Activated T-helper 1 cell treated with anti-CD3 and anti-CD28 coated beads, Interleukin-12 subunit alpha, Interleukin-12 subunit beta, Interleukin-2, Interleukin-4 antibody, amounts not matched to agents 30 ng/mL and 10 ng/mL and 1 ng/mL, durations not matched to agents 14 hours and 24 hours and 36 hours (primary cell): ENCODE data around the gene CASQ1. TPM values are rescaled to one million over a fixed set of nuclear protein-coding genes. Genes with fewer than 3 reads are reported as not detected.

ENCODE experiments used
- DNase-seq: peaks from one replicate; pipeline ENCODE4 v3.0.0; 2021; ENCODE audit warnings: low spot score
- H3K27ac Mint-ChIP-seq: one replicate; pipeline ENCODE4 v1.8.0; 2021; ENCODE audit warnings: mild to moderate bottlenecking, mixed read lengths
- H3K27me3 Mint-ChIP-seq: one replicate; pipeline ENCODE4 v1.8.0; 2022; ENCODE audit warnings: mild to moderate bottlenecking, moderate library complexity, mixed read lengths; ENCODE audit not compliant: insufficient read depth
- H3K36me3 Mint-ChIP-seq: one replicate; pipeline ENCODE4 v1.8.0; 2021; ENCODE audit warnings: low read depth, mixed read lengths
- H3K4me1 Mint-ChIP-seq: one replicate; pipeline ENCODE4 v1.8.0; 2021; ENCODE audit warnings: low read depth, mixed read lengths
- H3K4me3 Mint-ChIP-seq: one replicate; pipeline ENCODE4 v1.8.0; 2021; ENCODE audit warnings: mild to moderate bottlenecking, moderate library complexity, mixed read lengths
- H3K9me3 Mint-ChIP-seq: one replicate; pipeline ENCODE4 v1.8.0; 2021; ENCODE audit warnings: mixed read lengths
- intact Hi-C: fragments of 100-400 bp; cut with micrococcal nuclease; formaldehyde crosslinking; loops from one replicate; pipeline ENCODE4 v1.15.1; 2024
- total RNA-seq: library from RNA; stranded (reverse); gene quantifications from 2 replicates; pipeline ENCODE4 v1.2.3, GENCODE V29; 2022

The CASQ1 gene
- total RNA-seq, 1 donor from 2014 or later: not detected

DNA sequence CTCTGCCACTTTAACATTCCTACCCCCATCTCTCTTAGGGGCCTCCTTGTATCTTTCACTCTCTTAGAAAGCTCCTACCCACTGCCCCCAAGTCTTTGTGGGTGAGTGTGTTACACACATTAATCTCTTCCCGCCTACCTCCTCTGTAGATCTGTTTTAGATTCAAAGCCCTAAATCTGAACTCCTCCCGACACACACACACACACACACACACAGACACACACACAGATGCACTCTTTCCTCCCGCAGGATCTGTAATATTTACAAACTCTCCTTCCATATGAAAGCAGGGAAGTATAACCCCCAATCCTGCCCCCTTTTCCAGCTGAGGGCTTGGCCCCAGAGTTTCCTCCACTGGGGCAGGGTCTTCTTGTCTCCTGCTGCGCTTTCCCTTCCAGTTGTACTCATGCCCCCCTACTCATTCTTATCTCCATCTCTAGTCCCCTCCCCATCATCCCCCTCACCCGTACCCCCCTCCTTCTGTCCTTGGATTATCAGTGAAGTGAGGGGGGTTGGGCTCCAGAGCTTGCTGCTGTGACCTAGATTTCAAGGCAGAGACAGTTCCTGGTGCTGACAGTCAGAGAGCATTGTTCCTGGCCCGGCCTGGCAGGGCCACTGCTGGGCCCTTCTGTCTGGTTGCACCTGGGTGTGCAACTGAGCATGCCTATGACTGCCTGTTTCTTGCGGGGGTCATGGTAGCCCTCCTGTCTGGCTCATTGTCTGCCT is 19.1 kb downstream of the CASQ1 start:
- intact Hi-C loops: no loop called here
- Mint-ChIP-seq H3K9me3 (no peaks in the 10 kb centered on the region), H3K27ac (peak overlapping the region; percentile 14), H3K27me3 (no peaks in the 10 kb centered on the region), H3K36me3 (peaks cover 42% of the 10 kb centered on the region), H3K4me1 (peaks cover 41% of the 10 kb centered on the region), H3K4me3 (no peak overlapping the region)
- DNase-seq: no peak

DNA sequence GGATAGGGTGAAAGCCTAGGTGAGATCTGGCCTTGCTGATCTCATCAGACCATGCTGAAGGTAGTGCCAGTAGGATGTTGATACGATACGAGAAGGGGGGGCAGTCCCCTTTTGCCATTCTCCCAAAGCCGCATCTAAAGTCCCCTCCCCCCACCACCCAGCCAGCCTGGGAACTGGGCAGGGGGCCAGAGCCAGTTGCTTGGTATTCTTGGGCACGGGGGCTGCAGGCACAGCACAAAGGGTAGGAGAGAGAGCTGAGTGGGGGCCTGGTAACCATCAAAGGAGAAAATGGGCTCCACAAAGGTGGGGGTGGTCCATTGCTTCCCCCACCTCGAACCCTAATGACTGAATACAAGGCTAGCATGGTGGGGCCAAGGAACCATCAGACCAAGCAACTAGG is 20.2 kb downstream of the CASQ1 start:
- H3K4me3 Mint-ChIP-seq: no peak overlapping the region
- no peak for DNase-seq
- no peaks in the 10 kb centered on the region for H3K27me3 Mint-ChIP-seq
- peaks cover 51% of the 10 kb centered on the region for H3K36me3 Mint-ChIP-seq
- peaks cover 38% of the 10 kb centered on the region for H3K4me1 Mint-ChIP-seq
- no peaks in the 10 kb centered on the region for H3K9me3 Mint-ChIP-seq
- no peak overlapping the region for H3K27ac Mint-ChIP-seq
- intact Hi-C loops: no loop called here

DNA sequence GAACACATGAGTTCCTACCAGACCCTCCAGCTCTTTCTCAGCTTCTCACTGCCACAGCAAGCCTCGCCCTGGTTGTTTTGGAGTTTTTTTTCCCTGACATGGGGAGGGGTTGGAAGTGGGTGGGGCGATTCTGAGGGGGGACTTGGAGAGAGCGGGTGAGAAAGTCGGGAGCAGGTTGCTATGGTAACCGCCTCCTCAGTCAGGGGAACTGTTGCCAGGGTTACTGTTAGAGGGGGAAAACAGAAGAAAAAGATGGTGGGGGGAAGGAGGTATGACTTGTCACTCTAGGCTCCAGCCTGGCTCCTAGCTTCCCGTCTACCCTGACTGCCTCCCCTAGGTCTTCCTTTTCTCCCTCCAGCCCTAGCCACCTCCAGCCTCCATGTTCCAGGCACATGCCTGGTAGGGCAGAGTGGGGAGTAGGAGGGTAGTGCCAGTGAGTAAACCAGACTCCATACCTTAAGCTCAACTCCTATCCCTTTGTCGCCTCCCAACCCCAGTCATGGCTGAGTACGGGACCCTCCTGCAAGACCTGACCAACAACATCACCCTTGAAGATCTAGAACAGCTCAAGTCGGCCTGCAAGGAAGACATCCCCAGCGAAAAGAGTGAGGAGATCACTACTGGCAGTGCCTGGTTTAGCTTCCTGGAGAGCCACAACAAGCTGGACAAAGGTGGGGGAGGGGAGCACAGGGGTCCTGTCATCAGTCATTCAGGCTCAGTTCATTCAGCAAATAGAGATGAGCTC is 20.8 kb downstream of the CASQ1 start:
- no peaks in the 10 kb centered on the region for H3K27me3 Mint-ChIP-seq
- H3K9me3 Mint-ChIP-seq: no peaks in the 10 kb centered on the region
- no peak overlapping the region for H3K4me3 Mint-ChIP-seq
- intact Hi-C loops: no loop called here
- no peak for DNase-seq
- H3K36me3 Mint-ChIP-seq: peaks cover 57% of the 10 kb centered on the region
- H3K27ac Mint-ChIP-seq: peak overlapping the region; percentile 26
- peaks cover 35% of the 10 kb centered on the region for H3K4me1 Mint-ChIP-seq

DNA sequence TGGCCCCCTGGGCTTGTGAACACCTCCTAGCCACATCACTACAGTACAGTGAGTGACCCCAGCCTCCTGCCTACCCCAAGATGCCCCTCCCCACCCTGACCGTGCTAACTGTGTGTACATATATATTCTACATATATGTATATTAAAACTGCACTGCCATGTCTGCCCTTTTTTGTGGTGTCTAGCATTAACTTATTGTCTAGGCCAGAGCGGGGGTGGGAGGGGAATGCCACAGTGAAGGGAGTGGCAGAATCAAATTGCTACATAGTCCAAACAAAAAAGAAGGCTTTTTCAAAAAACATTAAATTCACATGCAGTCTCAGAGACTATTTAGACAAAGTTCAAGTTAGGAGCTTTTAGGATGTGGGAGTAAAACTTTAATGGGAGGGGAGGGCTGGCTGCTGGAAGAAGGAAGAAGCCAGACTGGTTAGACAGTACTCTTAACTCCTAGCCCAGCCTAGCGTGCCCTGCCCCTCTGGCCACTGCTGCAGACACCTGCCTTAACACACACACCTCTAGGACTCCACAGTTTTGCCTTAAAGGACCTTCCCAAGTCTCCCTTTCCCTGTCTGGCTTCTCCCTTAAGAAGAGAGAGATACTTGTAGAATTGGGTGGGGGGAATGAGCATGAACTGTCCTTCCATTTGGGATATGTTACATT is 24.2 kb downstream of the CASQ1 start:
- no peak for DNase-seq
- Mint-ChIP-seq H3K4me3 (no peak overlapping the region), H3K27ac (peak overlapping the region; percentile 5), H3K4me1 (peaks cover 10% of the 10 kb centered on the region), H3K9me3 (no peaks in the 10 kb centered on the region), H3K36me3 (peaks cover 59% of the 10 kb centered on the region), H3K27me3 (no peaks in the 10 kb centered on the region)
- intact Hi-C loops: no loop called here

DNA sequence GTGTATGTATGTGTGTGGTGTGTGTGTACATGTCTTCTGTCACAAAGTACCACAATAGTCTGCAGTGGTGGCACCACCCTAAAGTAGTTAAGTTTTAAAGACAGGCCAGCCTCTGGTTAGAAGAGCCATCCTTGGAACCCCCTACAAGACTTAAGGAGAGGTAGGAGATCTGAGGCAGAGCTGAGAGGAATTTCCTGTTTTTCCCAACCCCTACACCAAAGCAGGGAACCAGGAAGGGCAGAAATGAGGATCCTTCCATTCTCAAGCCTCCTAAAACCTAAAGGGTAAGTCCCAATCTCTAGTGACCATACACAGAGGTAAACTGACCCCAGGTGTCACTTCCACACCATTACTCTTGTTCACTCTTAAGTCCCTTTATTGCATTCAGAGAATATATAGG is 25.9 kb downstream of the CASQ1 start:
- Mint-ChIP-seq H3K36me3 (peaks cover 66% of the 10 kb centered on the region), H3K4me1 (no peaks in the 10 kb centered on the region), H3K27me3 (no peaks in the 10 kb centered on the region), H3K27ac (no peak overlapping the region), H3K4me3 (no peak overlapping the region), H3K9me3 (no peaks in the 10 kb centered on the region)
- intact Hi-C loops: no loop called here
- DNase-seq: no peak

DNA sequence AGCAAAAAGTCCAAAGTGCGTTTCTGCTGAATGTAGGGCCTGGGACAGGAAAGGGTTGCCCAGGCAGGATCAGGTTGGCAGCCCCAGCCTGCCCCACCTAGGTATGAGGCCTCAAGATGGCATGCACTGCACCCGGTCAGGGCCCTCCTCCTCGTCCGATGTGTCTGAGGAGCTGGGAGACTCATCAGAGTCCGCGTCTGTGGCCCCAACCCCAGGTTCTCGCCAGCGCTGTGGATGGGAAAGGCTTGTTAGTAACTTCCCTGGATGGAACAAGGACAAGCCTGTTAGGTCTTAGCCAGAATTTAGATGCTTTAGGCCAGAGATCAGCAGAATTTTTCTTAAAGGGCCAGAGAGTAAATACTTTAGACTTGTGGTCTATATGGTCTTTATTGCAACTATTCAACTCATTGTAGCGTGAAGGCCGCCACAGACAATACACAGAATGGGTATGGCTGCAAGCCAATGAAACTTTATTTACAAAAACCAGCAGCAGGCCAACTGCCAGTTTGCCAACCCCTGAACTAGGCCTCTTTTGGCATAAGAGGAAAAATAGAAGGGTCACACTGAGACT is 27.2 kb downstream of the CASQ1 start:
- intact Hi-C loops: no loop called here
- Mint-ChIP-seq H3K27ac (no peak overlapping the region), H3K4me3 (no peak overlapping the region), H3K36me3 (peaks cover 62% of the 10 kb centered on the region), H3K27me3 (no peaks in the 10 kb centered on the region), H3K9me3 (no peaks in the 10 kb centered on the region), H3K4me1 (no peaks in the 10 kb centered on the region)
- no peak for DNase-seq

DNA sequence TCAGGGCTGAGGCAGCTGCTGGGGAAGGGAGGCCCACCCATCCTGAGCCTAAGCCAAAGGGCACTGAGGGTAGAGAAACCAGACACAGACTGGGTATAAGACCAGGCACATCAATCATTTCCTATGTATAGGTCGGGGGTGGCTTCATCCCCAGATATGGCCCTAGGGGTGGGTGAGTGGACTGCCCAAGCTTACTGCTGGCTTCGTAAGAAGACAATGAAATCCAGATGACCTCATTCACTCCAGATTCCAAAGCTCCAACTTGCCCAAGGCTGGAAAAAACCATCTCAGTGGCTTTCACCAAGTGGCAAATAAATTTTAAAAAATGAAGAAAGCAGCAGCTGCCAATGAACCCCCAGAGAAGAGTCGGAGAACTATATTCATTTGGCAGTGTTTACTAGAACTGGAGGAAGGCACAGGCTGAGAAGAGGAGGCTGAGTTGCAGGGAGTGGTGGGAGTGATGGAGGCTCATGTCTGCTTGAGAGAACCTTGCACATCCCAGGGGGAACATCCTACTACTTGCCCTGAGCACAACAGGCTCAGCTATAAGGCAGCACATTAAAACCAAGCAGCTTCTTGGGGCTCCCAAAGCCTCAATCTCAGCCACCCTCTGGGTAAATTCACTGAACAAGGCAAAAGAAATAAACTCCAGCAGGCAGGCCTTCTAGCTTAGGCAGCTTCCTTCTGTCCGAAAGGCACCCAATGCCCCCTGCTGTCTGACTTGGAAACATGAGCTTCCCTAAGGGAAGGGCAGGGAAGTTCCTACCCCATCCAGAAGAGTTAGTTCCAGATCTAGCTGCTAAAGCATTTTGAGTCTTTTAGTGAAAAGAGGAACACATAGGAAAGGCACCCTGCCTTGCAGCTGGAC is 28.9 kb downstream of the CASQ1 start:
- intact Hi-C loops: no loop called here
- DNase-seq: no peak
- H3K27me3 Mint-ChIP-seq: no peaks in the 10 kb centered on the region
- no peaks in the 10 kb centered on the region for H3K4me1 Mint-ChIP-seq
- H3K27ac Mint-ChIP-seq: no peak overlapping the region
- peaks cover 58% of the 10 kb centered on the region for H3K36me3 Mint-ChIP-seq
- no peak overlapping the region for H3K4me3 Mint-ChIP-seq
- H3K9me3 Mint-ChIP-seq: no peaks in the 10 kb centered on the region

DNA sequence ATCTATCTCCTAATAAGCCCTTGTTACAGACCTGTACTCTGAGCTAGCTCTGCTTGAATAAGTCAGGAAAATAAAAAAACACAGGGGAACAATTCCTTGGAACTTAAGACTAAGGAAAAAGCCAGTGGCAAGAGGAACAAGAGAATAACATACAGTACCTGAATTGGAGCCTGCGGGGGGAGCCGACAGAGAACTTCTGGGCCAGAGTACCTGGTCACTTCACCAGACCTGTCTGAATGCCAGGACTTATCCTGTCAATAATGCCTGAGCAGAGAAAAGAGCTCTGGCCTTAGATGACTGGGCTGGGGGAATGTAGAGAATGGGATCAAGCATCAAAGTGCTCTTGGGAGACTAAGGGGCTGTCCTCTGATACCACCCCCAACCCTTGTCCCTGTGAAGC is 29.9 kb downstream of the CASQ1 start:
- no peaks in the 10 kb centered on the region for H3K27me3 Mint-ChIP-seq
- H3K27ac Mint-ChIP-seq: no peak overlapping the region
- H3K4me3 Mint-ChIP-seq: no peak overlapping the region
- intact Hi-C loops: no loop called here
- H3K4me1 Mint-ChIP-seq: no peaks in the 10 kb centered on the region
- peaks cover 54% of the 10 kb centered on the region for H3K36me3 Mint-ChIP-seq
- no peak for DNase-seq
- no peaks in the 10 kb centered on the region for H3K9me3 Mint-ChIP-seq

DNA sequence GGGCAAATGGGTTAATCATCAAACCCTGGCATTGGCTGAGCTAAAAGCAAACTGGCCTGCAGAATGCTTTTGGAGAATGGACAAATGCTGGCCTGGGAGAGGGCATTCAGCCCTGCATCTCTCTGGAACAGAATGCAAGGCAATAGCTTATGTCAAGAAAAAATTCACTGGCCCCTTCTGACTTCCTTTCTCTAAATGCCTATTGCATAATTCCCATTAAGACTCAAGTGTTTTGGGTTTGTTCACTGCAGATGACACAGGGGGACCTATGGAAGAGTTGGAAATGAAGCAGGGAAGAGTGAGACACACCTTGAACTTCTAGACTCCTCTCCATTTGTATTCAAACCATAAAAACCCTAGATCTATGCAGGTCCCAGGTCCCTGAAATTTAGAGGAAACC is 30.7 kb downstream of the CASQ1 start:
- no peak overlapping the region for H3K27ac Mint-ChIP-seq
- intact Hi-C loops: no loop called here

DNA sequence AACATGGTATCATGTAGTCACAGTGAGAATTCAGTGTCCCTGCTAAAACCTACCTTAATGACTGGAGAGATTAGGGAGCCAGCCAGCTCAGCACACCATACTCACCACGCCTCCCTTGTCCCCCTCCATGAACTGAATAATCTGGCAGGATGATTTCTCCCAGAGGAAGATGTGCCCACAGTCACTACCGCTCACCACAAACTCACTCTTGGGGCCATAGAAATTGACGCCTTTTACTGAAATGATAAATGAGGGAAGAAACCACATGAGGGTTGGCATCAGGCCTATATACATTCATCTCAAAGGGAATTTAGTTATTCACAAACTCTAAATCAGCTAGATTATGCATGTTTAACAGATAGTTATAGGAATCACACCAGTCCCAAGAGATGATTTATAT is 32.2 kb downstream of the CASQ1 start:
- intact Hi-C loops: no loop called here
- Mint-ChIP-seq H3K36me3 (peaks cover 37% of the 10 kb centered on the region), H3K9me3 (no peaks in the 10 kb centered on the region), H3K27me3 (no peaks in the 10 kb centered on the region), H3K27ac (no peak overlapping the region), H3K4me1 (no peaks in the 10 kb centered on the region), H3K4me3 (no peak overlapping the region)
- DNase-seq: no peak

More for the DNA sequence above, 30.7 kb downstream of the CASQ1 start:
- no peak for DNase-seq
- H3K9me3 Mint-ChIP-seq: no peaks in the 10 kb centered on the region
- peaks cover 46% of the 10 kb centered on the region for H3K36me3 Mint-ChIP-seq
- H3K27me3 Mint-ChIP-seq: no peaks in the 10 kb centered on the region
- H3K4me1 Mint-ChIP-seq: no peaks in the 10 kb centered on the region
- H3K4me3 Mint-ChIP-seq: no peak overlapping the region

DNA sequence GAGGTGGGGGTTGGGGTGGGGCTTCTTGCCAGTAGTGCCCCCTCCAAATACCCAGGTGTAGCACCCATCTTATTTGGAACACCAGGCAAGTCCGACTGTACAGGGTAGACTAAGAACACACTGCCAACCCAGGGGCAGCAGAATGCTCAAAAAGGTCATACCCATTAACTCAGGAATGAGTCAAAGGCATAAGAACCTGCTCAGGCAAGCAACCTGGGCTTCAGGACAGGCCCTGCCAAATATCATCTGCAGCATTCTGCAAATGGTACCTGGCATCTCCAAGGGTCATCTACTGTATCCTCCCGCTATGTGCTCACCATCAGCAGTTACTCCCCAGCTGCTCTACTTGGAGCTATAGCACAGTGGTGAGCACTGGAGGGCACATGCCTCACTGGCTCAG is 34.2 kb downstream of the CASQ1 start:
- Mint-ChIP-seq H3K9me3 (no peaks in the 10 kb centered on the region), H3K27me3 (no peaks in the 10 kb centered on the region), H3K4me1 (no peaks in the 10 kb centered on the region), H3K4me3 (no peak overlapping the region), H3K27ac (no peak overlapping the region), H3K36me3 (peaks cover 39% of the 10 kb centered on the region)
- intact Hi-C loops: no loop called here
- DNase-seq: no peak

DNA sequence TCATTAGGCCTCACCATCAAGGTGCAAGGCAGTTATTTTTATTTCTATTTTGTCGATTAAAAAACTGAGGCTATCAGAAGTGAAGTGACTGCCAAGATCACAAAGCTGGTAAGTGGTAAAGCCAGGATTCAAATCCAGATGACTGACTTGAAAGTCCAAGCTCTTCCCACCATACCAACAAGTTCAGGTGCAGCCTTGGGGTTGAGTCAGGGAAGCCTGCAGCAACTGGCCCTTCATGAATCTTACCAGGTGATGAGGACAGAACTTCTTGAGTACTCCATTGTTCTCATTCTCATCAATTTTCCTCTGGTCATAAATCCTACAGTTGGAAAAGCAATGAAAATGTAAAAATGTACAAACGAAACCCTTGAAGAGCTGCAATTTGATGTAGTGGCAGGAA is 35.0 kb downstream of the CASQ1 start:
- intact Hi-C loops: no loop called here
- Mint-ChIP-seq H3K36me3 (peaks cover 42% of the 10 kb centered on the region), H3K27me3 (no peaks in the 10 kb centered on the region), H3K4me1 (no peaks in the 10 kb centered on the region), H3K9me3 (no peaks in the 10 kb centered on the region), H3K27ac (no peak overlapping the region), H3K4me3 (no peak overlapping the region)
- DNase-seq: no peak
